GM12878 (cell line): ENCODE data around the gene PTPN14. TPM values are rescaled to one million over a fixed set of nuclear protein-coding genes. Genes with fewer than 3 reads are reported as not detected.
A peak's percentile ranks its signal among the peaks of the same experiment; 100 is the strongest.

Experiments used
- ATAC-seq: fragments of 200-7000 bp; cut with Tn5 transposase; 3 replicates; pipeline ENCODE4 v1.9.1; 2020; ENCODE audit warnings: mild to moderate bottlenecking, moderate library complexity
- BruUV-seq: library from RNA; stranded (reverse); fragments of 400-500 nt; replicated peaks from 2 replicates; lab custom pipeline; 2021; lab: Mats Ljungman, UMichigan
- CTCF ChIA-PET: fragments of 300-600 bp; sonication (Branson Sonifier 250); formaldehyde crosslinking; extraction: SDS; loops from one replicate; lab custom pipeline; 2021; ENCODE audit warnings: inconsistent platforms; lab: Yijun Ruan, JAX
- POLR2A ChIA-PET: fragments of 350-600 bp; formaldehyde crosslinking; extraction: SDS; loops from one replicate; lab custom pipeline; 2021; ENCODE audit warnings: inconsistent platforms; lab: Charles Lee
- RAD21 ChIA-PET: fragments of 300-600 bp; sonication (Branson Sonifier 250); formaldehyde crosslinking; loops from one replicate; lab custom pipeline; 2023; ENCODE audit warnings: antibody characterized with exemption; ENCODE audit not compliant: unreplicated experiment; lab: Charles Lee
- SMC1A ChIA-PET: fragments of 300-600 bp; sonication (Branson Sonifier 250); formaldehyde crosslinking; loops from one replicate; lab custom pipeline; 2023; ENCODE audit not compliant: unreplicated experiment, uncharacterized antibody; lab: Charles Lee
- DNase-seq: peaks from one replicate; pipeline ENCODE4 v3.0.0-alpha.2; 2011; ENCODE audit warnings: low read depth, low spot score
- FAIRE-seq: peaks from 3 replicates; lab custom pipeline; 2011; peaks lifted over from hg19 to GRCh38; lab: Jason Lieb, UNC
- H2AFZ ChIP-seq: 2 replicates; pipeline ENCODE4 v1.6.0; 2011; ENCODE audit warnings: low read depth, low read length, control low read depth; ENCODE audit not compliant: control insufficient read depth
- H3K27ac ChIP-seq: 2 replicates; pipeline ENCODE4 v1.5.1; 2011; ENCODE audit warnings: control low read depth; ENCODE audit not compliant: control insufficient read depth, insufficient read depth
- H3K27me3 ChIP-seq, 2 experiments: replicated peaks in 1 of 2; 2 replicates each; pipeline versions ENCODE4 v1.6.0 to v1.6.1; 2011; ENCODE audit warnings: low read length in 1 of 2; ENCODE audit not compliant: control insufficient read depth in 2 of 2, insufficient read depth in 2 of 2
- H3K36me3 ChIP-seq, 2 experiments: 2 replicates each; pipeline ENCODE4 v1.5.1; 2011; ENCODE audit warnings: low read length in 1 of 2; ENCODE audit not compliant: control insufficient read depth in 2 of 2, insufficient read depth in 2 of 2
- H3K4me1 ChIP-seq: 2 replicates; pipeline ENCODE4 v1.6.1; 2011; ENCODE audit warnings: mild to moderate bottlenecking, low read length, moderate library complexity, mixed read lengths; ENCODE audit not compliant: control insufficient read depth, insufficient read depth
- H3K4me2 ChIP-seq: 2 replicates; pipeline ENCODE4 v1.6.0; 2011; ENCODE audit warnings: control low read depth; ENCODE audit not compliant: control insufficient read depth, insufficient read depth
- H3K4me3 ChIP-seq: fragments of 200-600 bp; sonication (generic); 2 replicates; pipeline ENCODE4 v1.5.1; 2016
- H3K79me2 ChIP-seq: 2 replicates; pipeline ENCODE4 v1.6.0; 2011; ENCODE audit warnings: low read length; ENCODE audit not compliant: control insufficient read depth, insufficient read depth
- H3K9ac ChIP-seq: 2 replicates; pipeline ENCODE4 v1.8.0; 2011; ENCODE audit warnings: low read length, control low read depth, mixed read lengths; ENCODE audit not compliant: control insufficient read depth, insufficient read depth
- H3K9me3 ChIP-seq: replicated peaks from 3 replicates; pipeline ENCODE4 v1.5.1; 2011; ENCODE audit warnings: mild to moderate bottlenecking, low read length; ENCODE audit not compliant: control insufficient read depth, insufficient read depth
- H4K20me1 ChIP-seq: 2 replicates; pipeline ENCODE4 v1.6.0; 2011; ENCODE audit not compliant: control insufficient read depth, insufficient read depth
- CHD2 ChIP-seq: IDR thresholded peaks from 2 replicates; pipeline ENCODE4 v1.6.1; 2011; ENCODE audit warnings: low read depth, low read length, improper control_type of control experiment, borderline replicate concordance
- DPF2 ChIP-seq: fragments of 450-650 bp; IDR thresholded peaks from 2 replicates; pipeline ENCODE4 v1.6.1; 2017; ENCODE audit warnings: mild to moderate bottlenecking
- EED ChIP-seq: sonication (generic); IDR thresholded peaks from 2 replicates; pipeline ENCODE4 v1.6.1; 2016; ENCODE audit warnings: antibody characterized with exemption, low read depth
- MEF2B ChIP-seq: fragments of 450-650 bp; IDR thresholded peaks from 2 replicates; pipeline ENCODE4 v1.6.1; 2018; ENCODE audit warnings: mild to moderate bottlenecking, moderate library complexity; ENCODE audit not compliant: partially characterized antibody, poor library complexity, severe bottlenecking
- NR2F1 ChIP-seq: fragments of 450-650 bp; conservative IDR thresholded peaks from 2 replicates; pipeline ENCODE4 v1.6.1; 2017; ENCODE audit warnings: mild to moderate bottlenecking
- POLR2A ChIP-seq: IDR thresholded peaks from 2 replicates; pipeline ENCODE4 v1.6.1; 2011; ENCODE audit warnings: low read depth, mild to moderate bottlenecking, low read length
- RBBP5 ChIP-seq: fragments of 200-600 bp; sonication (generic); conservative IDR thresholded peaks from 2 replicates; pipeline ENCODE4 v1.6.1; 2016
- SMARCA5 ChIP-seq: fragments of 450-650 bp; IDR thresholded peaks from 2 replicates; pipeline ENCODE4 v1.6.1; 2017; ENCODE audit warnings: mild to moderate bottlenecking
- SMC3 ChIP-seq: IDR thresholded peaks from 2 replicates; pipeline ENCODE4 v1.6.1; 2011; ENCODE audit warnings: low read length, improper control_type of control experiment, borderline replicate concordance
- ZNF217 ChIP-seq: fragments of 450-650 bp; IDR thresholded peaks from 2 replicates; pipeline ENCODE4 v1.6.1; 2017; ENCODE audit warnings: antibody characterized with exemption, mild to moderate bottlenecking
- ZNF622 ChIP-seq: fragments of 450-650 bp; IDR thresholded peaks from 2 replicates; pipeline ENCODE4 v1.6.1; 2017; ENCODE audit warnings: mild to moderate bottlenecking, inconsistent platforms
- WGBS: methylation state at CpG from one replicate; pipeline ENCODE4 v1.1.6; 2016; ENCODE audit warnings: low lambda C conversion rate; ENCODE audit not compliant: insufficient replicate concordance, insufficient coverage; ENCODE audit errors: missing lambda C conversion rate; 5-methylcytosine and 5-hydroxymethylcytosine counted together
- in situ Hi-C: fragments of 300-500 bp; cut with MboI; formaldehyde crosslinking; loops from 9 replicates; pipeline ENCODE4 v1.14.3; 2018; ENCODE audit warnings: mixed read lengths
- intact Hi-C: fragments of 100-400 bp; cut with micrococcal nuclease; formaldehyde crosslinking; loops from one replicate; pipeline ENCODE4 v1.14.2; 2022; ENCODE audit not compliant: unreplicated experiment
- polyA plus RNA-seq, 11 experiments: library from polyadenylated mRNA; depleted of rRNA in 4 of 11; unstranded in 6 of 11; stranded (reverse) in 5 of 11; fragments of >200 nt; fragmentation: Nextera tagmentation in 4 of 11; fragmentation: Illumina TruSeq in 1 of 11; extraction: Ambion mirVana in 4 of 11; extraction: Trizol in 1 of 11; gene quantifications; 1 replicate in 1 of 11; 2 replicates in 10 of 11; pipeline versions ENCODE4 v1.2.1 to v1.2.3, GENCODE V29; 2011 to 2016; ENCODE audit warnings: inconsistent platforms in 2 of 11, missing spikeins in 2 of 11, low read depth in 1 of 11
- total RNA-seq, 4 experiments: library from RNA; depleted of rRNA in 3 of 4; stranded (reverse); fragments of >200 nt in 3 of 4; fragmentation: Illumina TruSeq in 1 of 4; extraction: Trizol in 1 of 4; gene quantifications; 2 replicates each; pipeline versions ENCODE4 v1.2.1 to v1.2.3, GENCODE V29; 2013 to 2021
- TF ChIP-seq, protein P1 (sequence below): IDR thresholded peaks from 2 replicates; pipeline ENCODE4 v1.6.1; 2011; ENCODE audit warnings: borderline replicate concordance, low read depth, mild to moderate bottlenecking, moderate library complexity, mixed read lengths, low read length; ENCODE audit not compliant: insufficient read depth; ENCODE audit errors: extremely low read length
- TF ChIP-seq, protein P2 (sequence below): IDR thresholded peaks from 2 replicates; pipeline ENCODE4 v1.6.1; 2011; ENCODE audit warnings: mild to moderate bottlenecking, low read depth, low read length, moderate library complexity; ENCODE audit not compliant: insufficient replicate concordance
- TF ChIP-seq, protein P3 (sequence below): fragments of 150-350 bp; IDR thresholded peaks from 2 replicates; pipeline ENCODE4 v1.6.1; 2014; ENCODE audit warnings: mild to moderate bottlenecking, low read depth, low read length

PTPN14 gene
- total and polyA plus RNA-seq, 10 of the 15 experiments (the other 5 are each of a cell fraction or from before 2014, with no cell fraction given): 0.05 to 5.1 (median 0.44) TPM

DNA sequence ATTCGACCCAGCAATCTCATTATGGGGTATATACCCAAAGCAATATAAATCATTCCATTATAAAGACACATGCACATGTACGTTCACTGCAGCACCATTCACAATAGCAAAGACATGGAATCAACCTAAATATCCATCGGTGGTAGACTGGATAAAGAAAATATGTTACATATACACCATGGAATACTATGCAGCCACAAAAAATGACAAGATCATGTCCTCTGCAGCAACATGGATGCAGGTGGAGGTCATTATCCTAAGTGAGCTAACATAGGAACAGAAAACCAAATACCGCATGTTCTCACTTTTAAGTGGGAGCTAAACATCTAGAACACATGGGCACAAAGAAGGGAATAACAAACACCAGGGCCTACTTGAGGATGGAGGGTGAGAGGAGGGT, 115.5 kb downstream of the PTPN14 start:
- Histone ChIP-seq H3K4me3 (no peak overlapping the region), H3K36me3 (no peaks in the 10 kb centered on the region), H4K20me1 (no peaks in the 10 kb centered on the region), H3K4me1 (peaks cover 12% of the 10 kb centered on the region), H3K4me2 (no peak overlapping the region), H3K9me3 (no peaks in the 10 kb centered on the region; the same call in 2 of the 3 replicates), H3K27me3 (no peaks in the 10 kb centered on the region), H3K9ac (no peak overlapping the region), H3K27ac (no peak overlapping the region), H2AFZ (no peak overlapping the region), H3K79me2 (no peaks in the 10 kb centered on the region)
- CTCF ChIA-PET: no interaction called here
- POLR2A ChIA-PET: interaction anchor here (0.7 kb wide), 1 partner anchor 51 kb away, joined by 5 read pairs; no protein-coding TSS in a partner anchor
- RAD21 ChIA-PET: no interaction called here
- DNase-seq (no peak), FAIRE-seq (no peak), ATAC-seq (no peak)
- SMC1A ChIA-PET: no interaction called here
- BruUV-seq: no TSS peak
- intact Hi-C loops: loop anchor here (5.0 kb wide), 1 partner anchor 121 kb away; no protein-coding TSS in a partner anchor
- WGBS: 46% methylated on average over 4 of the region's 4 CpGs
- TF ChIP-seq DPF2: 0 out of 2 replicates have a peak, but pooled peaks have one; percentile 15
- no peak for TF ChIP-seq EED
- TF ChIP-seq ZNF217: 0 out of 2 replicates have a peak, but pooled peaks have one; percentile 67
- TF ChIP-seq SMARCA5: peak; percentile 56; the same call in 1 of the 2 replicates
- in situ Hi-C loops: no loop called here

DNA sequence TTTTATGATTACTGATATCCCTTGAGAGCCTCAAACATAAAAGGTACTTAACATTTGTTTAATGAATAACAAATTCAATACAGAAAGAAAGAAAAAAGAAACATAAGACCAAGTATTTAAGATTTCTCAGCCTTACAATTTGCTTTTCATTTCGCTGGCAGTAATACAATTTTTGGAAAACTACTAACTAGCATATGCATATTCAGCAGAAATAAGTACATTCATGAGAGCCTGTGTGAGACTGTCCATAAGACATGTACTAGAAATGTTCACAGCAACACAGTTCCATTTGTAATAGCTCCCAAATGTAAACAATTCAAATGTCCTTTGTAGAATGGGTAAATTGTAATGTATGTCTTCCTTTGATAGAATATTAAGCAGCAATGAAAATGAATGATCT, 119.2 kb downstream of the PTPN14 start:
- no peaks in the 10 kb centered on the region for H3K79me2 ChIP-seq
- SMC1A ChIA-PET: interaction anchor here (0.6 to 1.0 kb wide), 2 partner anchors 11 to 28 kb away, joined by 3 read pairs; no protein-coding TSS in a partner anchor
- H2AFZ ChIP-seq: no peak overlapping the region
- H3K36me3 ChIP-seq: no peaks in the 10 kb centered on the region
- no peak overlapping the region for H3K27ac ChIP-seq
- H3K9me3 ChIP-seq: no peaks in the 10 kb centered on the region; the same call in 1 of the 3 replicates
- no peaks in the 10 kb centered on the region for H4K20me1 ChIP-seq
- BruUV-seq: no TSS peak
- WGBS: 0% methylated on average over 1 of the region's 1 CpG
- no peak overlapping the region for H3K9ac ChIP-seq
- RAD21 ChIA-PET: interaction anchor here (1.1 kb wide), 1 partner anchor 14 kb away, joined by 3 read pairs; no protein-coding TSS in a partner anchor
- no peaks in the 10 kb centered on the region for H3K27me3 ChIP-seq
- H3K4me2 ChIP-seq: no peak overlapping the region
- ATAC-seq: no peak
- in situ Hi-C loops: no loop called here
- CTCF ChIA-PET: interaction anchor here (0.7 to 2.0 kb wide), 4 partner anchors 12 to 150 kb away, joined by 3 to 7 read pairs (median 4); no protein-coding TSS in a partner anchor
- peaks cover 7% of the 10 kb centered on the region for H3K4me1 ChIP-seq
- POLR2A ChIA-PET: interaction anchor here (1.0 to 1.1 kb wide), 2 partner anchors 26 to 44 kb away, joined by 3 to 4 read pairs; no protein-coding TSS in a partner anchor
- DNase-seq: no peak
- H3K4me3 ChIP-seq: no peak overlapping the region
- intact Hi-C loops: no loop called here
- no peak for FAIRE-seq
- TF ChIP-seq POLR2A (no peak), ZNF622 (no peak), RBBP5 (no peak), SMC3 (no peak), CHD2 (no peak), NR2F1 (no peak), MEF2B (no peak)
- TF ChIP-seq, protein P1, sequence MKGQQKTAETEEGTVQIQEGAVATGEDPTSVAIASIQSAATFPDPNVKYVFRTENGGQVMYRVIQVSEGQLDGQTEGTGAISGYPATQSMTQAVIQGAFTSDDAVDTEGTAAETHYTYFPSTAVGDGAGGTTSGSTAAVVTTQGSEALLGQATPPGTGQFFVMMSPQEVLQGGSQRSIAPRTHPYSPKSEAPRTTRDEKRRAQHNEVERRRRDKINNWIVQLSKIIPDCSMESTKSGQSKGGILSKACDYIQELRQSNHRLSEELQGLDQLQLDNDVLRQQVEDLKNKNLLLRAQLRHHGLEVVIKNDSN: no peak
- TF ChIP-seq, protein P2, sequence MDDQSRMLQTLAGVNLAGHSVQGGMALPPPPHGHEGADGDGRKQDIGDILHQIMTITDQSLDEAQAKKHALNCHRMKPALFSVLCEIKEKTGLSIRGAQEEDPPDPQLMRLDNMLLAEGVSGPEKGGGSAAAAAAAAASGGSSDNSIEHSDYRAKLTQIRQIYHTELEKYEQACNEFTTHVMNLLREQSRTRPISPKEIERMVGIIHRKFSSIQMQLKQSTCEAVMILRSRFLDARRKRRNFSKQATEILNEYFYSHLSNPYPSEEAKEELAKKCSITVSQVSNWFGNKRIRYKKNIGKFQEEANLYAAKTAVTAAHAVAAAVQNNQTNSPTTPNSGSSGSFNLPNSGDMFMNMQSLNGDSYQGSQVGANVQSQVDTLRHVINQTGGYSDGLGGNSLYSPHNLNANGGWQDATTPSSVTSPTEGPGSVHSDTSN: no peak
- TF ChIP-seq, protein P3, sequence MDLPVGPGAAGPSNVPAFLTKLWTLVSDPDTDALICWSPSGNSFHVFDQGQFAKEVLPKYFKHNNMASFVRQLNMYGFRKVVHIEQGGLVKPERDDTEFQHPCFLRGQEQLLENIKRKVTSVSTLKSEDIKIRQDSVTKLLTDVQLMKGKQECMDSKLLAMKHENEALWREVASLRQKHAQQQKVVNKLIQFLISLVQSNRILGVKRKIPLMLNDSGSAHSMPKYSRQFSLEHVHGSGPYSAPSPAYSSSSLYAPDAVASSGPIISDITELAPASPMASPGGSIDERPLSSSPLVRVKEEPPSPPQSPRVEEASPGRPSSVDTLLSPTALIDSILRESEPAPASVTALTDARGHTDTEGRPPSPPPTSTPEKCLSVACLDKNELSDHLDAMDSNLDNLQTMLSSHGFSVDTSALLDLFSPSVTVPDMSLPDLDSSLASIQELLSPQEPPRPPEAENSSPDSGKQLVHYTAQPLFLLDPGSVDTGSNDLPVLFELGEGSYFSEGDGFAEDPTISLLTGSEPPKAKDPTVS: no peak
